ENCODE measurements around the gene SPARCL1.

- TF ChIP-seq, protein P1, sequence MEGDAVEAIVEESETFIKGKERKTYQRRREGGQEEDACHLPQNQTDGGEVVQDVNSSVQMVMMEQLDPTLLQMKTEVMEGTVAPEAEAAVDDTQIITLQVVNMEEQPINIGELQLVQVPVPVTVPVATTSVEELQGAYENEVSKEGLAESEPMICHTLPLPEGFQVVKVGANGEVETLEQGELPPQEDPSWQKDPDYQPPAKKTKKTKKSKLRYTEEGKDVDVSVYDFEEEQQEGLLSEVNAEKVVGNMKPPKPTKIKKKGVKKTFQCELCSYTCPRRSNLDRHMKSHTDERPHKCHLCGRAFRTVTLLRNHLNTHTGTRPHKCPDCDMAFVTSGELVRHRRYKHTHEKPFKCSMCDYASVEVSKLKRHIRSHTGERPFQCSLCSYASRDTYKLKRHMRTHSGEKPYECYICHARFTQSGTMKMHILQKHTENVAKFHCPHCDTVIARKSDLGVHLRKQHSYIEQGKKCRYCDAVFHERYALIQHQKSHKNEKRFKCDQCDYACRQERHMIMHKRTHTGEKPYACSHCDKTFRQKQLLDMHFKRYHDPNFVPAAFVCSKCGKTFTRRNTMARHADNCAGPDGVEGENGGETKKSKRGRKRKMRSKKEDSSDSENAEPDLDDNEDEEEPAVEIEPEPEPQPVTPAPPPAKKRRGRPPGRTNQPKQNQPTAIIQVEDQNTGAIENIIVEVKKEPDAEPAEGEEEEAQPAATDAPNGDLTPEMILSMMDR (conservative IDR thresholded peaks at IDR 0.05 in 1 of 2, IDR thresholded peaks at IDR 0.05 in 1 of 2; ENCODE audit: low read depth in 1 of 2, low read length in 2 of 2) = no peak
- TF ChIP-seq EZH2 (IDR thresholded peaks at IDR 0.05; ENCODE audit: low read length, missing control alignments) = no peak
Observed at GRCh38 chr4:87524456-87524855, 4.7 kb downstream of the SPARCL1 start.
